Keratinocyte (primary cell): Measurements from ENCODE around the gene EVI5L. TPM values are rescaled to one million over a fixed set of nuclear protein-coding genes. Genes with fewer than 3 reads are reported as not detected.

Source experiments
- DNase-seq: peaks from one replicate; pipeline ENCODE4 v3.0.0-alpha.2; 2011; ENCODE audit warnings: low read depth, missing footprints, low spot score
- FAIRE-seq: peaks from 2 replicates; lab custom pipeline; 2011; peaks lifted over from hg19 to GRCh38; lab: Jason Lieb, UNC
- H2AFZ ChIP-seq: 2 replicates; pipeline ENCODE4 v1.6.0; 2012; ENCODE audit warnings: low read length, control low read depth, inconsistent platforms; ENCODE audit not compliant: control insufficient read depth
- H3K27ac ChIP-seq: 2 replicates; pipeline ENCODE4 v1.5.1; 2011; ENCODE audit warnings: low read length; ENCODE audit not compliant: control insufficient read depth, insufficient read depth
- H3K27me3 ChIP-seq: 3 replicates; pipeline ENCODE4 v1.6.0; 2011; ENCODE audit warnings: low read length; ENCODE audit not compliant: control insufficient read depth, insufficient read depth; ENCODE audit errors: extremely low read depth
- H3K36me3 ChIP-seq, 2 experiments: 2 replicates in 1 of 2; 3 replicates in 1 of 2; pipeline ENCODE4 v1.5.1; 2011; ENCODE audit warnings: low read length in 2 of 2, mild to moderate bottlenecking in 1 of 2; ENCODE audit not compliant: control insufficient read depth in 2 of 2, insufficient read depth in 2 of 2; ENCODE audit errors: extremely low read depth in 1 of 2
- H3K4me1 ChIP-seq: 3 replicates; pipeline ENCODE4 v1.5.1; 2011; ENCODE audit warnings: low read length; ENCODE audit not compliant: control insufficient read depth, insufficient read depth; ENCODE audit errors: extremely low read depth
- H3K4me2 ChIP-seq: 3 replicates; pipeline ENCODE4 v1.6.0; 2011; ENCODE audit warnings: low read depth, low read length; ENCODE audit not compliant: control insufficient read depth, insufficient read depth; ENCODE audit errors: extremely low read depth
- H3K4me3 ChIP-seq, 3 experiments: fragments of 200-600 bp in 1 of 3; sonication (generic) in 1 of 3; 2 replicates in 2 of 3; 3 replicates in 1 of 3; pipeline ENCODE4 v1.5.1; 2011 to 2016; ENCODE audit warnings: low read length in 3 of 3, mild to moderate bottlenecking in 3 of 3, control low read depth in 2 of 3, inconsistent platforms in 1 of 3, low read depth in 1 of 3, mixed read lengths in 1 of 3, mixed run types in 1 of 3, moderate library complexity in 1 of 3; ENCODE audit not compliant: control insufficient read depth in 2 of 3, insufficient read depth in 2 of 3; ENCODE audit errors: extremely low read depth in 1 of 3
- H3K79me2 ChIP-seq: 2 replicates; pipeline ENCODE4 v1.6.0; 2012; ENCODE audit warnings: low read length; ENCODE audit not compliant: control insufficient read depth, insufficient read depth
- H3K9ac ChIP-seq: 3 replicates; pipeline ENCODE4 v1.6.0; 2011; ENCODE audit warnings: low read length; ENCODE audit not compliant: control insufficient read depth, insufficient read depth; ENCODE audit errors: extremely low read depth
- H3K9me1 ChIP-seq: 3 replicates; pipeline ENCODE4 v1.6.0; 2011; ENCODE audit warnings: low read length; ENCODE audit not compliant: control insufficient read depth, insufficient read depth; ENCODE audit errors: extremely low read depth
- H3K9me3 ChIP-seq: 2 replicates; pipeline ENCODE4 v1.5.1; 2012; ENCODE audit warnings: low read depth, low read length; ENCODE audit not compliant: control insufficient read depth
- H4K20me1 ChIP-seq: 3 replicates; pipeline ENCODE4 v1.6.0; 2011; ENCODE audit warnings: low read length; ENCODE audit not compliant: control insufficient read depth, insufficient read depth; ENCODE audit errors: extremely low read depth
- CTCF ChIP-seq, 3 experiments: IDR thresholded peaks in 1 of 3; conservative IDR thresholded peaks in 1 of 3; optimal IDR thresholded peaks in 1 of 3; 2 replicates in 2 of 3; 3 replicates in 1 of 3; pipeline versions ENCODE3 to v1.5.1; 2011; ENCODE audit warnings: low read length in 3 of 3, mild to moderate bottlenecking in 3 of 3, moderate library complexity in 2 of 3, control low read depth in 1 of 3, inconsistent platforms in 1 of 3; ENCODE audit not compliant: insufficient read depth in 2 of 3; ENCODE audit errors: extremely low read depth in 1 of 3
- EZH2 ChIP-seq: IDR thresholded peaks from one replicate; pipeline ENCODE4 v1.6.1; 2012; ENCODE audit warnings: inconsistent platforms, mild to moderate bottlenecking, low read length, moderate library complexity
- dilution Hi-C: fragments of 300-500 bp; cut with MboI; formaldehyde crosslinking; loops from one replicate; pipeline ENCODE4 v1.7.0; 2020; ENCODE audit warnings: low sequenced_read_pairs; ENCODE audit not compliant: extremely low pct_ligation_motif_present
- polyA plus RNA-seq, 5 experiments: library from polyadenylated mRNA; depleted of rRNA in 3 of 5; stranded (reverse) in 3 of 5; stranded (forward) in 1 of 5; unstranded in 1 of 5; fragments of >200 nt; gene quantifications; 1 replicate in 1 of 5; 2 replicates in 3 of 5; 3 replicates in 1 of 5; pipeline versions ENCODE4 v1.2.1 to v1.2.3, GENCODE V29; 2011 to 2012; ENCODE audit warnings: missing spikeins in 2 of 5, low read depth in 1 of 5, low replicate concordance in 1 of 5

The EVI5L gene
- polyA plus RNA-seq, 1 donor (not counting 4 experiments of a cell fraction or from before 2014, with no cell fraction given): 7.5 TPM

GRCh38 chr19:7847664-7848063 lies 17.6 kb downstream of the EVI5L start:
- Histone ChIP-seq H4K20me1 (no peaks in the 10 kb centered on the region), H2AFZ (no peak overlapping the region), H3K4me1 (peaks cover 10% of the 10 kb centered on the region), H3K9me1 (no peaks in the 10 kb centered on the region), H3K36me3 (no peaks in the 10 kb centered on the region), H3K9me3 (no peaks in the 10 kb centered on the region), H3K79me2 (no peaks in the 10 kb centered on the region), H3K9ac (no peak overlapping the region), H3K4me3 (no peak overlapping the region), H3K27ac (no peak overlapping the region), H3K27me3 (no peaks in the 10 kb centered on the region), H3K4me2 (no peak overlapping the region)
- TF ChIP-seq EZH2 (no peak), CTCF (optimal IDR thresholded peaks at IDR 0.05 in 1 of 3, IDR thresholded peaks at IDR 0.05 in 1 of 3, conservative IDR thresholded peaks at IDR 0.05 in 1 of 3; ENCODE audit: extremely low read depth in 1 of 3, insufficient read depth in 2 of 3, low read length in 3 of 3) (no peak)
- dilution Hi-C loops: no loop called here
- FAIRE-seq (no peak), DNase-seq (no peak)

- dilution Hi-C loops: no loop called here
Observed at GRCh38 chr19:7848779-7849457, 18.9 kb downstream of the EVI5L start.

More at GRCh38 chr19:7848779-7849457, 18.9 kb downstream of the EVI5L start:
- Histone ChIP-seq H3K27me3 (no peaks in the 10 kb centered on the region), H4K20me1 (no peaks in the 10 kb centered on the region), H2AFZ (no peak overlapping the region), H3K36me3 (no peaks in the 10 kb centered on the region), H3K4me2 (no peak overlapping the region), H3K9ac (no peak overlapping the region), H3K9me3 (no peaks in the 10 kb centered on the region), H3K27ac (no peak overlapping the region), H3K9me1 (no peaks in the 10 kb centered on the region), H3K79me2 (no peaks in the 10 kb centered on the region), H3K4me3 (no peak overlapping the region), H3K4me1 (peaks cover 10% of the 10 kb centered on the region)
- FAIRE-seq (no peak), DNase-seq (no peak)
- TF ChIP-seq CTCF (optimal IDR thresholded peaks at IDR 0.05 in 1 of 3, IDR thresholded peaks at IDR 0.05 in 1 of 3, conservative IDR thresholded peaks at IDR 0.05 in 1 of 3; ENCODE audit: extremely low read depth in 1 of 3, insufficient read depth in 2 of 3, low read length in 3 of 3) (no peak), EZH2 (no peak)
